WTC11 (cell line): ENCODE measurements around the gene SPIRE2. TPM values are rescaled to one million over a fixed set of nuclear protein-coding genes. Genes with fewer than 3 reads are reported as not detected.

Experiments used
- ATAC-seq: fragments of 200-7000 bp; cut with Tn5 transposase; 2 replicates; pipeline ENCODE4 v1.10.0; 2021; ENCODE audit warnings: mild to moderate bottlenecking, moderate library complexity
- CTCF ChIA-PET: fragments of 300-600 bp; sonication (Branson Sonifier 250); formaldehyde crosslinking; loops from one replicate; lab custom pipeline; 2021; ENCODE audit warnings: antibody characterized with exemption; lab: Charles Lee
- POLR2A ChIA-PET: fragments of 350-600 bp; sonication (Branson Sonifier 250); formaldehyde crosslinking; loops from one replicate; lab custom pipeline; 2021; ENCODE audit warnings: antibody characterized with exemption; lab: Charles Lee
- DNase-seq: peaks from one replicate; pipeline ENCODE4 v3.0.0; 2021; ENCODE audit warnings: low spot score
- H3K27ac Mint-ChIP-seq: 2 replicates; pipeline ENCODE4 v1.8.0; 2021; ENCODE audit warnings: mixed read lengths
- H3K27me3 Mint-ChIP-seq: 2 replicates; pipeline ENCODE4 v1.8.0; 2021; ENCODE audit warnings: low read depth, mild to moderate bottlenecking, moderate library complexity, mixed read lengths
- H3K36me3 Mint-ChIP-seq: 2 replicates; pipeline ENCODE4 v1.8.0; 2021; ENCODE audit warnings: mixed read lengths
- H3K4me1 Mint-ChIP-seq: 2 replicates; pipeline ENCODE4 v1.8.0; 2022; ENCODE audit warnings: mixed read lengths
- H3K4me3 Mint-ChIP-seq: 2 replicates; pipeline ENCODE4 v1.8.0; 2021; ENCODE audit warnings: mild to moderate bottlenecking, moderate library complexity, mixed read lengths
- H3K9me3 Mint-ChIP-seq: 2 replicates; pipeline ENCODE4 v1.8.0; 2021; ENCODE audit warnings: mixed read lengths
- AFF4 ChIP-seq: sonication (generic); formaldehyde crosslinking; IDR thresholded peaks from 2 replicates; pipeline ENCODE4 v1.8.1; 2023; ENCODE audit warnings: mild to moderate bottlenecking, missing genetic modification reagents, borderline replicate concordance
- ATF3 ChIP-seq: sonication (generic); formaldehyde crosslinking; conservative IDR thresholded peaks from 2 replicates; pipeline ENCODE4 v1.8.1; 2022; ENCODE audit warnings: mild to moderate bottlenecking, missing genetic modification reagents
- ATF6 ChIP-seq: sonication (generic); formaldehyde crosslinking; IDR thresholded peaks from 2 replicates; pipeline ENCODE4 v1.8.1; 2023; ENCODE audit warnings: mild to moderate bottlenecking, missing genetic modification reagents
- CBFB ChIP-seq: sonication (generic); formaldehyde crosslinking; IDR thresholded peaks from 2 replicates; pipeline ENCODE4 v1.8.1; 2022; ENCODE audit warnings: mild to moderate bottlenecking, low read depth, missing genetic modification reagents
- E2F1 ChIP-seq: sonication (generic); formaldehyde crosslinking; IDR thresholded peaks from 2 replicates; pipeline ENCODE4 v1.8.0; 2022; ENCODE audit warnings: mild to moderate bottlenecking, missing genetic modification reagents
- E2F5 ChIP-seq: sonication (generic); formaldehyde crosslinking; IDR thresholded peaks from 2 replicates; pipeline ENCODE4 v1.8.1; 2022; ENCODE audit warnings: mild to moderate bottlenecking, moderate library complexity, missing genetic modification reagents
- HMGXB4 ChIP-seq: sonication (generic); formaldehyde crosslinking; IDR thresholded peaks from 2 replicates; pipeline ENCODE4 v1.8.1; 2023; ENCODE audit warnings: mild to moderate bottlenecking, moderate library complexity, missing genetic modification reagents
- MXD4 ChIP-seq: fragments of 250-450 bp; sonication (Bioruptor Pico); IDR thresholded peaks from 2 replicates; pipeline ENCODE4 v1.8.0; 2021; ENCODE audit warnings: mild to moderate bottlenecking, moderate library complexity, borderline replicate concordance
- MYBL2 ChIP-seq: sonication (generic); formaldehyde crosslinking; IDR thresholded peaks from 2 replicates; pipeline ENCODE4 v1.8.1; 2023; ENCODE audit warnings: mild to moderate bottlenecking, moderate library complexity, missing genetic modification reagents
- NFATC4 ChIP-seq: fragments of 250-450 bp; sonication (Bioruptor Pico); IDR thresholded peaks from 2 replicates; pipeline ENCODE4 v1.9.0; 2021; ENCODE audit warnings: mild to moderate bottlenecking
- NFYB ChIP-seq: sonication (generic); formaldehyde crosslinking; conservative IDR thresholded peaks from 2 replicates; pipeline ENCODE4 v1.8.0; 2022; ENCODE audit warnings: low read depth, missing genetic modification reagents
- NR3C1 ChIP-seq: sonication (generic); formaldehyde crosslinking; conservative IDR thresholded peaks from 2 replicates; pipeline ENCODE4 v1.8.1; 2023; ENCODE audit warnings: low read depth, mild to moderate bottlenecking, missing genetic modification reagents
- RORB ChIP-seq: fragments of 250-450 bp; sonication (Bioruptor Pico); IDR thresholded peaks from 2 replicates; pipeline ENCODE4 v1.9.0; 2021; ENCODE audit warnings: mild to moderate bottlenecking
- ZBTB21 ChIP-seq: sonication (generic); formaldehyde crosslinking; IDR thresholded peaks from 2 replicates; pipeline ENCODE4 v1.8.1; 2023; ENCODE audit warnings: mild to moderate bottlenecking, missing genetic modification reagents, borderline replicate concordance
- ZBTB43 ChIP-seq: sonication (generic); formaldehyde crosslinking; IDR thresholded peaks from 2 replicates; pipeline ENCODE4 v1.8.1; 2023; ENCODE audit warnings: mild to moderate bottlenecking, missing genetic modification reagents
- ZNF232 ChIP-seq: sonication (generic); formaldehyde crosslinking; IDR thresholded peaks from 2 replicates; pipeline ENCODE4 v1.8.0; 2022; ENCODE audit warnings: mild to moderate bottlenecking, missing genetic modification reagents
- total RNA-seq: library from RNA; stranded (reverse); gene quantifications from 3 replicates; pipeline ENCODE4 v1.2.3, GENCODE V29; 2021

The SPIRE2 gene
- total RNA-seq, 1 experiment from 2014 or later: 19.7 TPM

- TF ChIP-seq MXD4 (no peak), HMGXB4 (CRISPR knock-in tag) (no peak), E2F1 (CRISPR knock-in tag) (no peak), MYBL2 (CRISPR knock-in tag) (no peak)
These were observed 16.6 kb downstream of the SPIRE2 start (continued) for GRCh38 chr16:89844739-89845339.

- no peaks in the 10 kb centered on the region for H3K9me3 Mint-ChIP-seq
- no peaks in the 10 kb centered on the region for H3K27me3 Mint-ChIP-seq
- H3K4me3 Mint-ChIP-seq: no peak overlapping the region
- H3K27ac Mint-ChIP-seq: no peak overlapping the region
- H3K36me3 Mint-ChIP-seq: 0 out of 2 replicates have a peak, but pooled peaks cover 2% of the 10 kb centered on the region
- DNase-seq: no peak
- TF ChIP-seq NFYB (CRISPR knock-in tag) (no peak), ZBTB21 (CRISPR knock-in tag) (no peak)
- TF ChIP-seq, all 79 proteins: peak for 0
- ChIA-PET POLR2A (interaction anchor here (0.8 kb wide), 1 partner anchor 17 kb away, joined by 3 read pairs; the partner anchor contains the start of gene SPIRE2), CTCF (interaction anchor here (1.3 to 3.2 kb wide), 2 partner anchors 15 to 65 kb away, joined by 4 to 14 read pairs; no protein-coding TSS in a partner anchor)
- no peak for ATAC-seq
- peaks cover 3% of the 10 kb centered on the region; the same call in 1 of the 2 replicates for H3K4me1 Mint-ChIP-seq
These were observed 17.1 kb downstream of the SPIRE2 start for GRCh38 chr16:89845417-89845816.

- Mint-ChIP-seq H3K4me3 (no peak overlapping the region), H3K4me1 (peaks cover 6% of the 10 kb centered on the region), H3K36me3 (0 out of 2 replicates have a peak, but pooled peaks cover 2% of the 10 kb centered on the region), H3K27ac (no peak overlapping the region), H3K9me3 (no peaks in the 10 kb centered on the region), H3K27me3 (no peaks in the 10 kb centered on the region)
- no peak for TF ChIP-seq E2F5
- no peak for TF ChIP-seq NFATC4 (CRISPR knock-in tag)
- no peak for TF ChIP-seq ATF6 (CRISPR knock-in tag)
- no peak for TF ChIP-seq RORB (CRISPR knock-in tag)
- no peak for TF ChIP-seq ATF3 (CRISPR knock-in tag)
- POLR2A ChIA-PET: interaction anchor here (0.6 kb wide), 1 partner anchor 24 kb away, joined by 3 read pairs; no protein-coding TSS in a partner anchor
- CTCF ChIA-PET: interaction anchor here (0.5 to 3.2 kb wide), 2 partner anchors 13 to 32 kb away, joined by 4 to 14 read pairs; no protein-coding TSS in a partner anchor
- no peak for DNase-seq
- no peak for ATAC-seq
These were observed 19.0 kb downstream of the SPIRE2 start for GRCh38 chr16:89847051-89847939.

GRCh38 chr16:89847940-89848297 lies 19.6 kb downstream of the SPIRE2 start:
- ChIA-PET CTCF (no interaction called here), POLR2A (interaction anchor here (0.6 kb wide), 1 partner anchor 24 kb away, joined by 3 read pairs; no protein-coding TSS in a partner anchor)
- H3K27me3 Mint-ChIP-seq: no peaks in the 10 kb centered on the region
- H3K27ac Mint-ChIP-seq: no peak overlapping the region
- DNase-seq (no peak), ATAC-seq (no peak)
- 0 out of 2 replicates have a peak, but pooled peaks cover 2% of the 10 kb centered on the region for H3K36me3 Mint-ChIP-seq
- H3K4me1 Mint-ChIP-seq: peaks cover 3% of the 10 kb centered on the region; the same call in 1 of the 2 replicates
- H3K9me3 Mint-ChIP-seq: no peaks in the 10 kb centered on the region
- H3K4me3 Mint-ChIP-seq: no peak overlapping the region
- TF ChIP-seq ZNF232 (CRISPR knock-in tag): no peak
- no peak for TF ChIP-seq CBFB
- TF ChIP-seq AFF4 (CRISPR knock-in tag): no peak
- no peak for TF ChIP-seq NR3C1 (CRISPR knock-in tag)
- TF ChIP-seq ZBTB43 (CRISPR knock-in tag): no peak
